ENCODE data around the gene PPP1R2C. TPM values are rescaled to one million over a fixed set of nuclear protein-coding genes. Genes with fewer than 3 reads are reported as not detected.

The PPP1R2C gene
- not detected in 2 replicates for total RNA-seq (2021)
- Bru-seq, nascent RNA = not detected
- not detected for BruChase-seq, experiment 1, labeled RNA remaining after a 2-hour chase
- BruChase-seq, experiment 2, labeled RNA remaining after a 6-hour chase = not detected
- long read RNA-seq = 0 reads

- no TSS peak for BruUV-seq (replicated peaks)
- Histone ChIP-seq H3K4me3 (ENCODE audit: low read depth, low read length, poor library complexity, severe bottlenecking) (no peak within 1 kb of the TSS), H3K4me1 (ENCODE audit: insufficient read depth, low read length, poor library complexity, severe bottlenecking) (no peaks in the 10 kb centered on the region), H3K9me3 (ENCODE audit: low read depth, low read length, poor library complexity, severe bottlenecking) (no peaks in the 10 kb centered on the region), H3K36me3 (ENCODE audit: insufficient read depth, low read length, poor library complexity, severe bottlenecking) (no peaks in the 10 kb centered on the region), H3K27me3 (replicated peaks; ENCODE audit: insufficient read depth, low read depth, low read length, poor library complexity) (no peaks in the 10 kb centered on the region), H3K27ac (ENCODE audit: low read depth, low read length, poor library complexity, severe bottlenecking) (no peak within 1 kb of the TSS)
- DNase-seq (ENCODE audit: low spot score) = no peak
- CTCF ChIA-PET = no interaction called here
- intact Hi-C loops (cut with micrococcal nuclease; ENCODE audit: unreplicated experiment) = no loop called here
- POLR2A ChIA-PET (ENCODE audit: low non-redundant PET) = no interaction called here
- TF ChIP-seq CTCF (conservative IDR thresholded peaks at IDR 0.05; ENCODE audit: low read depth, low read length) = no peak
- no peak for TF ChIP-seq EZH2 (IDR thresholded peaks at IDR 0.05; ENCODE audit: borderline replicate concordance, low read depth, low read length, poor library complexity, severe bottlenecking)
These were observed at the start of gene PPP1R2C for GRCh38 chrX:42778096-42778495. TSS of gene PPP1R2C (minus strand) at chrX:42778163. CDS start at chrX:42778079, 84 bp downstream.

- Histone ChIP-seq H3K27me3 (replicated peaks; ENCODE audit: insufficient read depth, low read depth, low read length, poor library complexity) (no peaks in the 10 kb centered on the region), H3K27ac (ENCODE audit: low read depth, low read length, poor library complexity, severe bottlenecking) (no peak overlapping the region), H3K4me1 (ENCODE audit: insufficient read depth, low read length, poor library complexity, severe bottlenecking) (no peaks in the 10 kb centered on the region), H3K9me3 (ENCODE audit: low read depth, low read length, poor library complexity, severe bottlenecking) (no peaks in the 10 kb centered on the region), H3K36me3 (ENCODE audit: insufficient read depth, low read length, poor library complexity, severe bottlenecking) (no peaks in the 10 kb centered on the region), H3K4me3 (ENCODE audit: low read depth, low read length, poor library complexity, severe bottlenecking) (no peak overlapping the region)
- intact Hi-C loops (cut with micrococcal nuclease; ENCODE audit: unreplicated experiment) = no loop called here
- no TSS peak for BruUV-seq (replicated peaks)
- TF ChIP-seq CTCF (conservative IDR thresholded peaks at IDR 0.05; ENCODE audit: low read depth, low read length) (no peak), EZH2 (IDR thresholded peaks at IDR 0.05; ENCODE audit: borderline replicate concordance, low read depth, low read length, poor library complexity, severe bottlenecking) (no peak)
- ChIA-PET POLR2A (ENCODE audit: low non-redundant PET) (no interaction called here), CTCF (no interaction called here)
- DNase-seq (ENCODE audit: low spot score) = no peak
These were observed 47.2 kb upstream of the PPP1R2C start for GRCh38 chrX:42825201-42825600.

- POLR2A ChIA-PET (ENCODE audit: low non-redundant PET) = no interaction called here
- no peaks in the 10 kb centered on the region for H3K36me3 ChIP-seq (ENCODE audit: insufficient read depth, low read length, poor library complexity, severe bottlenecking)
- CTCF ChIA-PET = no interaction called here
These were observed 46.6 kb upstream of the PPP1R2C start for GRCh38 chrX:42824541-42824940.

More at GRCh38 chrX:42824541-42824940, 46.6 kb upstream of the PPP1R2C start:
- Histone ChIP-seq H3K27me3 (replicated peaks; ENCODE audit: insufficient read depth, low read depth, low read length, poor library complexity) (no peaks in the 10 kb centered on the region), H3K27ac (ENCODE audit: low read depth, low read length, poor library complexity, severe bottlenecking) (no peak overlapping the region), H3K4me3 (ENCODE audit: low read depth, low read length, poor library complexity, severe bottlenecking) (no peak overlapping the region), H3K4me1 (ENCODE audit: insufficient read depth, low read length, poor library complexity, severe bottlenecking) (no peaks in the 10 kb centered on the region), H3K9me3 (ENCODE audit: low read depth, low read length, poor library complexity, severe bottlenecking) (no peaks in the 10 kb centered on the region)
- TF ChIP-seq EZH2 (IDR thresholded peaks at IDR 0.05; ENCODE audit: borderline replicate concordance, low read depth, low read length, poor library complexity, severe bottlenecking) = no peak
- TF ChIP-seq CTCF (conservative IDR thresholded peaks at IDR 0.05; ENCODE audit: low read depth, low read length) = no peak
- no TSS peak for BruUV-seq (replicated peaks)
- intact Hi-C loops (cut with micrococcal nuclease; ENCODE audit: unreplicated experiment) = no loop called here
- DNase-seq (ENCODE audit: low spot score) = no peak

Measured in A673 (cell line).